K562 (cell line): ENCODE results near the gene TIGD7. TPM values are rescaled to one million over a fixed set of nuclear protein-coding genes. Genes with fewer than 3 reads are reported as not detected.

Source experiments
- CEBPB ChIP-seq: fragments of 450-650 bp; IDR thresholded peaks from 2 replicates; pipeline ENCODE4 v1.6.1; 2016; ENCODE audit warnings: missing genetic modification characterization, missing compliant biosample characterization
- CEBPG ChIP-seq, 3 experiments: fragments of 200-800 bp in 1 of 3; sonication (Bioruptor generic) in 1 of 3; sonication (generic) in 1 of 3; formaldehyde crosslinking in 1 of 3; IDR thresholded peaks in 2 of 3; conservative IDR thresholded peaks in 1 of 3; 2 replicates each; pipeline versions ENCODE4 v1.6.1 to v1.8.0; 2016 to 2022; ENCODE audit warnings: missing compliant biosample characterization in 2 of 3, missing genetic modification characterization in 2 of 3, mild to moderate bottlenecking in 1 of 3, missing genetic modification reagents in 1 of 3
- CUX1 ChIP-seq: fragments of 200-800 bp; sonication (Bioruptor generic); IDR thresholded peaks from 2 replicates; pipeline ENCODE4 v1.6.1; 2016; ENCODE audit warnings: missing genetic modification characterization, missing compliant biosample characterization
- FOXJ3 ChIP-seq: sonication (generic); formaldehyde crosslinking; IDR thresholded peaks from 2 replicates; pipeline ENCODE4 v1.4.0; 2020; ENCODE audit warnings: mild to moderate bottlenecking, missing genetic modification reagents
- KLF13 ChIP-seq: fragments of 450-650 bp; IDR thresholded peaks from 2 replicates; pipeline ENCODE4 v1.6.1; 2016; ENCODE audit warnings: missing genetic modification characterization, low read depth, mild to moderate bottlenecking, missing compliant biosample characterization, moderate library complexity, borderline replicate concordance
- TBL1XR1 ChIP-seq, 2 experiments: IDR thresholded peaks; 2 replicates each; pipeline ENCODE4 v1.6.1; 2012; ENCODE audit warnings: improper control_type of control experiment in 2 of 2, low read length in 2 of 2, mild to moderate bottlenecking in 1 of 2
- TBP ChIP-seq: optimal IDR thresholded peaks from 2 replicates; pipeline ENCODE3; 2011; ENCODE audit warnings: low read depth, low read length, improper control_type of control experiment
- VEZF1 ChIP-seq: fragments of 200-800 bp; sonication (Bioruptor generic); IDR thresholded peaks from 2 replicates; pipeline ENCODE4 v1.6.1; 2017; ENCODE audit warnings: missing genetic modification characterization, missing compliant biosample characterization
- ZFPM2 ChIP-seq: fragments of 250-450 bp; sonication (Bioruptor Pico); IDR thresholded peaks from 2 replicates; pipeline ENCODE4 v1.5.1; 2022; ENCODE audit warnings: mild to moderate bottlenecking
- ZKSCAN1 ChIP-seq: fragments of 150-350 bp; IDR thresholded peaks from 2 replicates; pipeline ENCODE4 v1.6.1; 2016; ENCODE audit warnings: low read depth, low read length
- ZNF277 ChIP-seq: fragments of 250-450 bp; sonication (Bioruptor Pico); IDR thresholded peaks from 2 replicates; pipeline ENCODE4 v1.8.0; 2022; ENCODE audit warnings: inconsistent platforms, mild to moderate bottlenecking, moderate library complexity, borderline replicate concordance
- ZNF695 ChIP-seq: fragments of 450-650 bp; formaldehyde crosslinking; IDR thresholded peaks from 2 replicates; pipeline ENCODE4 v1.4.0; 2020; ENCODE audit warnings: mild to moderate bottlenecking, moderate library complexity
- ZNF766 ChIP-seq: fragments of 200-800 bp; sonication (Bioruptor generic); conservative IDR thresholded peaks from 2 replicates; pipeline ENCODE4 v1.6.1; 2016; ENCODE audit warnings: missing genetic modification characterization, missing compliant biosample characterization
- polyA plus RNA-seq, 8 experiments: library from polyadenylated mRNA; depleted of rRNA in 4 of 8; stranded (reverse) in 5 of 8; unstranded in 3 of 8; fragments of >200 nt; fragmentation: Nextera tagmentation in 2 of 8; fragmentation: Illumina TruSeq in 1 of 8; extraction: Ambion mirVana in 2 of 8; extraction: Trizol in 1 of 8; gene quantifications; 2 replicates each; pipeline versions ENCODE4 v1.2.1 to v1.2.3, GENCODE V29; 2011 to 2014; ENCODE audit warnings: inconsistent platforms in 1 of 8, missing spikeins in 1 of 8
- total RNA-seq, 7 experiments: library from RNA; depleted of rRNA in 6 of 7; stranded (reverse); fragments of >200 nt in 6 of 7; fragmentation: Illumina TruSeq in 2 of 7; extraction: Trizol in 2 of 7; gene quantifications; 2 replicates each; pipeline versions ENCODE4 v1.2.1 to v1.2.3, GENCODE V29; 2011 to 2021; ENCODE audit warnings: low replicate concordance in 1 of 7
- TF ChIP-seq, protein P1 (sequence below): sonication (generic); formaldehyde crosslinking; IDR thresholded peaks from 2 replicates; pipeline ENCODE4 v1.8.1; 2023; ENCODE audit warnings: mild to moderate bottlenecking, missing genetic modification reagents
- TF ChIP-seq, protein P2 (sequence below): sonication (generic); formaldehyde crosslinking; IDR thresholded peaks from 2 replicates; pipeline ENCODE4 v1.8.0; 2022; ENCODE audit warnings: missing genetic modification reagents, mild to moderate bottlenecking, borderline replicate concordance

The TIGD7 gene
- total and polyA plus RNA-seq, 9 of the 15 experiments (the other 6 are each of a cell fraction or from before 2014, with no cell fraction given), result 0.84 to 10.7 (median 6.7) TPM

- TF ChIP-seq CEBPG (CRISPR knock-in tag; IDR thresholded peaks at IDR 0.05) (no peak; the same call in 1 of the 2 replicates), CEBPG (tag; conservative IDR thresholded peaks at IDR 0.05 in 1 of 2, IDR thresholded peaks at IDR 0.05 in 1 of 2) (no peak), VEZF1 (peak; percentile 58; the same call in 1 of the 2 replicates), ZNF766 (CRISPR knock-in tag) (0 out of 2 replicates have a peak, but pooled peaks have one; percentile 35), CUX1 (CRISPR knock-in tag) (peak; percentile 69; the same call in 1 of the 2 replicates), ZNF277 (CRISPR knock-in tag) (no peak), ZNF695 (CRISPR knock-in tag) (no peak), FOXJ3 (no peak), TBL1XR1 (IDR thresholded peaks at IDR 0.05; ENCODE audit: low read length in 2 of 2) (peak in 1 of 2 experiments; percentile 92; a peak in 2 of 4 replicates), KLF13 (tag) (no peak), CEBPB (no peak), ZFPM2 (CRISPR knock-in tag) (no peak), TBP (peak; percentile 60), ZKSCAN1 (peak; percentile 95)
- TF ChIP-seq, protein P1, sequence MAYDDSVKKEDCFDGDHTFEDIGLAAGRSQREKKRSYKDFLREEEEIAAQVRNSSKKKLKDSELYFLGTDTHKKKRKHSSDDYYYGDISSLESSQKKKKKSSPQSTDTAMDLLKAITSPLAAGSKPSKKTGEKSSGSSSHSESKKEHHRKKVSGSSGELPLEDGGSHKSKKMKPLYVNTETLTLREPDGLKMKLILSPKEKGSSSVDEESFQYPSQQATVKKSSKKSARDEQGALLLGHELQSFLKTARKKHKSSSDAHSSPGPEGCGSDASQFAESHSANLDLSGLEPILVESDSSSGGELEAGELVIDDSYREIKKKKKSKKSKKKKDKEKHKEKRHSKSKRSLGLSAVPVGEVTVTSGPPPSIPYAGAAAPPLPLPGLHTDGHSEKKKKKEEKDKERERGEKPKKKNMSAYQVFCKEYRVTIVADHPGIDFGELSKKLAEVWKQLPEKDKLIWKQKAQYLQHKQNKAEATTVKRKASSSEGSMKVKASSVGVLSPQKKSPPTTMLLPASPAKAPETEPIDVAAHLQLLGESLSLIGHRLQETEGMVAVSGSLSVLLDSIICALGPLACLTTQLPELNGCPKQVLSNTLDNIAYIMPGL, result peak; percentile 74
- TF ChIP-seq, protein P2, sequence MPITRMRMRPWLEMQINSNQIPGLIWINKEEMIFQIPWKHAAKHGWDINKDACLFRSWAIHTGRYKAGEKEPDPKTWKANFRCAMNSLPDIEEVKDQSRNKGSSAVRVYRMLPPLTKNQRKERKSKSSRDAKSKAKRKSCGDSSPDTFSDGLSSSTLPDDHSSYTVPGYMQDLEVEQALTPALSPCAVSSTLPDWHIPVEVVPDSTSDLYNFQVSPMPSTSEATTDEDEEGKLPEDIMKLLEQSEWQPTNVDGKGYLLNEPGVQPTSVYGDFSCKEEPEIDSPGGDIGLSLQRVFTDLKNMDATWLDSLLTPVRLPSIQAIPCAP (CRISPR knock-in tag), result no peak
These were observed 22.3 kb downstream of the TIGD7 start, which contains the start of gene ZNF263 (continued) for GRCh38 chr16:3282730-3283542.
